Mesothelial cell of epicardium (in vitro differentiated cells): Measurements from ENCODE around the gene SLC30A3. TPM values are rescaled to one million over a fixed set of nuclear protein-coding genes. Genes with fewer than 3 reads are reported as not detected.
"Not testable (repeated sequence)": the region's sequence is repeated elsewhere in the genome, so short reads cannot be mapped to it uniquely, and the experiment has no call there.

ENCODE experiments used
- DNase-seq, 2 experiments: peaks; one replicate each; pipeline ENCODE4 v3.0.0; 2021; ENCODE audit warnings: low spot score in 2 of 2; ENCODE audit not compliant: unreplicated experiment in 2 of 2
- H3K27ac Mint-ChIP-seq: 2 replicates; pipeline ENCODE4 v1.8.0; 2021; ENCODE audit warnings: mixed read lengths
- H3K27me3 Mint-ChIP-seq: 2 replicates; pipeline ENCODE4 v1.8.0; 2021; ENCODE audit warnings: low read depth, mixed read lengths
- H3K36me3 Mint-ChIP-seq: 2 replicates; pipeline ENCODE4 v1.8.0; 2021; ENCODE audit warnings: mixed read lengths
- H3K4me1 Mint-ChIP-seq: 2 replicates; pipeline ENCODE4 v1.8.0; 2021; ENCODE audit warnings: mixed read lengths
- H3K4me3 Mint-ChIP-seq: 2 replicates; pipeline ENCODE4 v1.8.0; 2021; ENCODE audit warnings: mild to moderate bottlenecking, moderate library complexity, mixed read lengths
- H3K9me3 Mint-ChIP-seq: 2 replicates; pipeline ENCODE4 v1.8.0; 2021; ENCODE audit warnings: mixed read lengths
- total RNA-seq: library from RNA; stranded (reverse); gene quantifications from 3 replicates; pipeline ENCODE4 v1.2.1, GENCODE V29; 2021
- TF ChIP-seq, protein P1 (sequence below): fragments of 200-600 bp; sonication (generic); IDR thresholded peaks from one replicate; pipeline ENCODE4 v1.5.0; 2021; ENCODE audit warnings: antibody characterized with exemption; ENCODE audit not compliant: unreplicated experiment

Gene SLC30A3
- total RNA-seq, 1 donor from 2014 or later: 3.1 TPM

DNA sequence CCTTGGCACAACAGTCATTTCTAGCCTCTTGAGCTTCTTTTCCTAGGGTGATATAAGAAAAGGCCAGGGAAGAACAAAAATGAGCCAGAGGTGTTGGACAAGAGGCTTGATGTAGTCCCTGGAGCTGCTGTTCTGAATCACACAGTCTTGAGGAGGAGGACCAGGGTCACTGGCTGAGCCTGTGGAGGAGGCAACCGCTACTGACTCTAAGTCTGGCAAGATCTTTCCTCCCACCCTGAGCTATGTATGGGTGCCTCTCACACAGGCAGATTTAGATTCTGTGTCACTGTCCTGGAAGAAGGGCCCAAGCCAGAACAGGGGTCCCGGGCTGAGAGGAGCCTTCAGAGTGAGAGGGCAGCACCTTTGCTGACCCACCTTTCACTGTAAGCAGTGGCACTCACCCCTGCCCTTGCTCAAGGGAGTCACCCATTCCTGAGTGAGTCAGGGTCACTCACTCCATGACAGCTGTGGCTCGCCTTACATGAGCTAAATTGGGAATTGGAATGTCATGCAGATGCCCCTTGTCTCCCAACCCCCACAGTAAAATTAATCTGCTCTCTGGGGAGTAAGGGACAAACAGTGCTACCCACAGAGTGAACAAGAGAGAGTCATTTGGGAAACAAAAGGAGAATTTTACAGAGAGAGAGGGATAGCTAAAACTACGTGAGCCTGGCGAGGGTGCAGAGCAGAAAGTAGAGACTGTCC is 19.2 kb upstream of the SLC30A3 start, which contains the start of gene TRIM54:
TSS of gene TRIM54 (plus strand) at position 575 of the 705 bp plus-strand sequence. CDS start 303 bp downstream, outside the sequence.
- TF ChIP-seq, protein P1, sequence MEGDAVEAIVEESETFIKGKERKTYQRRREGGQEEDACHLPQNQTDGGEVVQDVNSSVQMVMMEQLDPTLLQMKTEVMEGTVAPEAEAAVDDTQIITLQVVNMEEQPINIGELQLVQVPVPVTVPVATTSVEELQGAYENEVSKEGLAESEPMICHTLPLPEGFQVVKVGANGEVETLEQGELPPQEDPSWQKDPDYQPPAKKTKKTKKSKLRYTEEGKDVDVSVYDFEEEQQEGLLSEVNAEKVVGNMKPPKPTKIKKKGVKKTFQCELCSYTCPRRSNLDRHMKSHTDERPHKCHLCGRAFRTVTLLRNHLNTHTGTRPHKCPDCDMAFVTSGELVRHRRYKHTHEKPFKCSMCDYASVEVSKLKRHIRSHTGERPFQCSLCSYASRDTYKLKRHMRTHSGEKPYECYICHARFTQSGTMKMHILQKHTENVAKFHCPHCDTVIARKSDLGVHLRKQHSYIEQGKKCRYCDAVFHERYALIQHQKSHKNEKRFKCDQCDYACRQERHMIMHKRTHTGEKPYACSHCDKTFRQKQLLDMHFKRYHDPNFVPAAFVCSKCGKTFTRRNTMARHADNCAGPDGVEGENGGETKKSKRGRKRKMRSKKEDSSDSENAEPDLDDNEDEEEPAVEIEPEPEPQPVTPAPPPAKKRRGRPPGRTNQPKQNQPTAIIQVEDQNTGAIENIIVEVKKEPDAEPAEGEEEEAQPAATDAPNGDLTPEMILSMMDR: no peak
- Mint-ChIP-seq H3K27ac (no peak within 1 kb of the TSS), H3K36me3 (no peaks in the 10 kb centered on the region), H3K4me1 (peaks cover 12% of the 10 kb centered on the region), H3K27me3 (peaks cover 62% of the 10 kb centered on the region), H3K9me3 (no peaks in the 10 kb centered on the region), H3K4me3 (no peak within 1 kb of the TSS)
- DNase-seq: no peak

DNA sequence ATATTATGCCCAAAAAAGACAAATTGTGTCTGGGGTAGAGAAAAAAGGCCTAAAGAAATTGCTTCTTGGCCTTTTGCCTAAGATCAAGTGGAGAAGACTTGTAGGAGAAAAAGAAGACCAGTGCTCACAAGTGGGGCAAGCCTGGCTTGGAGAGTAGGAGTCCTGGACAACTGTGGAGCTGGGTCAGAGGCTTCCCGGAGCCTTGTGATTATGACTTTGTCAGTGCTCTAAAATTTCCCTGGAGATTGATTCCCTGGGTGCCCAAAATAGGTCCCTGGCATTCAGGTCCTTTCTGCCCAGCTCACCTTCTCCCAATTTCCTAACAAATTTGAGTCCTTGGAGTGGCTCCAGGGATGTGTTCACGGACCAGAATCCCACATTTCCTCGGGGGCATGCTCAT is 18.6 kb upstream of the SLC30A3 start:
- Mint-ChIP-seq H3K4me1 (peaks cover 12% of the 10 kb centered on the region), H3K36me3 (no peaks in the 10 kb centered on the region), H3K27me3 (peaks cover 60% of the 10 kb centered on the region), H3K4me3 (no peak overlapping the region), H3K27ac (no peak overlapping the region), H3K9me3 (no peaks in the 10 kb centered on the region)
- TF ChIP-seq, protein P1: no peak
- no peak for DNase-seq

DNA sequence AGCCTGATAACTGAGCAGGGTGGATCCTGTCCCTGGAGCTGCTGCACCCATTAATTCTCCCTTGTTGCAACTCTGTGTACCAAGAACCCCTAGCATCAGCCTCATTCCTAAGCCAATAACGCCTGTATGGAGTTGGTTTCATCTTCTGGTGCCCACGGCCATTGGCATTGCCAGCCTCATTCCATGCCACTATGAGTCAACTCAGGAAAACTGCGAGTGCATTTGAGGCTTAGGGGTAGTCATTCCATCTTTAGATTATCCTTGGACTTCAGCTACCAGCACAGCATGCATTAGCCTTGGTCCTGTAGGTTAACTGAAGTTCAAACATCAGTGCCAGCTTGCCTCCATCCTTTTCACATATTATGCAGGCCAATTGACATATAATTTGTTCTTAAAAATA is 18.0 kb upstream of the SLC30A3 start:
- H3K27ac Mint-ChIP-seq: no peak overlapping the region
- H3K27me3 Mint-ChIP-seq: peaks cover 61% of the 10 kb centered on the region

DNA sequence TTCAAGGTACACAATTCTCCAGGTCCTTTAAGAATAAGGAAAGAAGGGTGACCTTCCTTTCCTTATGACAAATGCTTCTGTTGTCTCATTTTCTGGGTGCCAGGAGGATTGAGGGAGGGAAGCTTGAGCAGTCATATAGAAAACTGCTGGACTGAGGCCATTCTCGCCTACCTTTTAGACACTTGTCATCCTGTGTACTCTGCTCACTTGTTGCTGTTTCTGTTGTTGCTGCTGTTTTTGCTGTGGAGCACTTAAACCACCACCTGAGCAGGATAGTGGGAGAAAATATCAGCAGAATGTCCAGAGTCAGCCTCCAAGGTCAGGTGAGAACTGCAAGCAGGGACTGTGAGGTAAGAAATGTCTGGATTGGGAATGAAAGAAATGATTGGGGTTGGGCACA is 15.2 kb upstream of the SLC30A3 start:
- H3K9me3 Mint-ChIP-seq: no peaks in the 10 kb centered on the region
- H3K27me3 Mint-ChIP-seq: peaks cover 51% of the 10 kb centered on the region
- no peaks in the 10 kb centered on the region for H3K36me3 Mint-ChIP-seq
- TF ChIP-seq, protein P1: no peak
- DNase-seq: no peak
- no peak overlapping the region for H3K27ac Mint-ChIP-seq
- H3K4me1 Mint-ChIP-seq: peaks cover 8% of the 10 kb centered on the region
- no peak overlapping the region for H3K4me3 Mint-ChIP-seq

More for the DNA sequence above, 18.0 kb upstream of the SLC30A3 start:
- Mint-ChIP-seq H3K4me3 (no peak overlapping the region), H3K9me3 (no peaks in the 10 kb centered on the region), H3K4me1 (peaks cover 12% of the 10 kb centered on the region), H3K36me3 (no peaks in the 10 kb centered on the region)
- no peak for DNase-seq
- TF ChIP-seq, protein P1: no peak

DNA sequence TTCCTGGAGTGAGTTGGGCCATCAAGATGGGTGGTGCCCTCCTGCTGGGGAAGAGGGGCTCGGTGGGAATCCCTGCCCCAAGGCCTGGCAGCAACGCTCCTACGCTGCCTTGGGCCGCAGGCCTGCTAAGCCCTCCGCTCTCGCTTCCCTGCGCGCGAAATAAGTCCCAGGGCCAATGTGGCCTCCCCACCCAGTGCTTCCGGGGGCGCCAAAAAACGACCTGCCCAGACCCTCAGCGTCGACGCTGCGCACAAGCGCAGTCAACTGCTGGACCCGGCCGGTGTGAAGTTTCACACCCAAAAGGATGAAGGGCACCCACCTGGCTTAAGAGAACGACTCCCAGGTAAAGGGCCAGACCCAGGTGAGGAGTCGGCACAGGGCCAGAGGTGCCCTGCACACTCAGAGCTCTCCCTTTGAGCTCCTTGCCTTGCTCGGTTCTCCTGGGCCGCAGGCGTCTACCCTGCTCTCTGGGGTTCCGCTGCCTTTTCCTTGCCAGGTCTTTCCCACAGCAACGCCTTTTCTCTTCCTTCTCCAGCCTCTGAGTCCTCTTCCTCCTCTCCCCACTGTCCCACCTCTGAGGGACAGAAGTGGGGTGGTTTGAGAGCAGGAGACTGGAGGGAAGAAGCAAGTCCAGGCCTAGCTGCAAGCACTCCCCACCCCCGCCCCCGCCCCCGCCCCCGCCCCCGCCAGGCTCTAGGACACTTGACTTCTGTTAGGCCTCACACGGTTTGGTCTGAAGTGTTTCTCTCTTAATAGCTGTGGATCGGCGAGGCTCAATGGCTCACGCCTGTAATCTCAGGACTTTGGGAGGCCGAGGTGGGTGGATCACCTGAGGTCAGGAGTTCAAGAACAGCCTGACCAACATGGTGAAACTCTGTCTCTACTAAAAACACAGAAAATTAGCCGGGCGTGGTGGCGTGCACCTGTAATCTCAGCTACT is 12.6 kb upstream of the SLC30A3 start, which contains the start of gene DNAJC5G:
TSS of gene DNAJC5G (plus strand) at position 223 of the 940 bp plus-strand sequence. CDS start 1,296 bp downstream, outside the sequence.
- Mint-ChIP-seq H3K27me3 (peaks cover 43% of the 10 kb centered on the region), H3K4me3 (no peak within 1 kb of the TSS), H3K4me1 (peaks cover 1% of the 10 kb centered on the region), H3K36me3 (no peaks in the 10 kb centered on the region), H3K9me3 (no peaks in the 10 kb centered on the region), H3K27ac (no peak within 1 kb of the TSS)
- TF ChIP-seq, protein P1: no peak
- DNase-seq: no peak

DNA sequence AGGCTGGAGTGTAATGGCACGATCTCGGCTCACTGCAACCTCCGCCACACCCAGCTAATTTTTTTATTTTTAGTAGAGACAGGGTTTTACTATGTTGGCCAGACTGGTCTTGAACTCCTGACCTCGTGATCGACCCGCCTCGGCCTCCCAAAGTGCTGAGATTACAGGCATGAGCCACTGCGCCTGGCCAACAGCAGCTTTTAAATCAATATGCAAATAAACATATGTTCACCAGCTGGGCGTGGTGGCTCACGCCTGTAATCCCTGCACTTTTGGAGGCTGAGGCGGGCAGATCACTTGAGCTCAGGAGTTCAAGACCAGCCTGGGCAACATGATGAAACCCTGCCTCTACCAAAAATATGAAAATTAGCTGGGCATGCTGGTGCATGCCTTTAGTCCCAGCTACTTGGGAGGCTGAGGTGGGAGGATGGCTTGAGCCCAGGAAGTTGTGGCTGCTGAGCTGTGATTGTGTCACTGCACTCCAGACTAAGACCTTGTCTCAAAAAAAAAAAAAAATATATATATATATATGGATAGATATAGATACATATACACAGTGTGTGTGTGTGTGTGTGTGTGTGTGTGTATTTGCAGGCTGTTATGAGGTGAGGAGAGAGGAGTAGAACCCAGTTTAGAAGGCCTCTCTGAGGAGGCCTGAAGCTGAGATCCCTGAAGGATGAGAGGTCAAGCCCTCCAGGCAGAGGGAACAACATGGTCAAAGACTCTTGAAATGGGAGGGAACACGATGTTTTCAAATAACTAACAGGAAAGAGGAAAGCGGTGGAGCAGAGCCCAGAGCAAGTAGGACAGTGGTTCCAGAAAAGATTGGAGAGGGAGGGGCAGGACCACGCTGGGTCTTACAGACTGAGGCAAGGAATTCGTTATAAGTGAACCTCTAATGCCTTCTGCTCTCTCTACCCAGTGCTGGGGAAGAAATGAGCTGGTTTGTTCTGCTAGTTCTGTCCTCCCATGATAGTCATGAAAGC is 10.0 kb upstream of the SLC30A3 start:
- not testable (repeated sequence) for H3K36me3 Mint-ChIP-seq, H3K27ac Mint-ChIP-seq, H3K4me3 Mint-ChIP-seq, H3K4me1 Mint-ChIP-seq, DNase-seq, H3K9me3 Mint-ChIP-seq
- H3K27me3 Mint-ChIP-seq: peaks cover 48% of the 10 kb centered on the region
